Liver (tissue), 9 donors: ENCODE measurements around the gene SMIM28. TPM values are rescaled to one million over a fixed set of nuclear protein-coding genes. Genes with fewer than 3 reads are reported as not detected.

ENCODE experiments used
- DNase-seq: peaks from one replicate; pipeline ENCODE4 v3.0.0-alpha.2; 2017; ENCODE audit warnings: low spot score
- H3K27ac ChIP-seq, 2 donors: one replicate each; pipeline ENCODE4 v1.7.0; 2013; ENCODE audit warnings: inconsistent platforms in 2 of 2, low read length in 2 of 2, control low read depth in 1 of 2, low read depth in 1 of 2, mild to moderate bottlenecking in 1 of 2
- H3K27me3 ChIP-seq, 4 donors: one replicate each; pipeline versions ENCODE4 v1.6.1 to v1.7.0; 2013; ENCODE audit warnings: low read length in 3 of 4, inconsistent platforms in 1 of 4, mild to moderate bottlenecking in 1 of 4, moderate library complexity in 1 of 4; ENCODE audit not compliant: control insufficient read depth in 4 of 4, insufficient read depth in 4 of 4
- H3K36me3 ChIP-seq, 4 donors: one replicate each; pipeline versions ENCODE4 v1.6.1 to v1.7.0; 2013; ENCODE audit warnings: low read length in 3 of 4, mild to moderate bottlenecking in 3 of 4, low read depth in 1 of 4, moderate library complexity in 1 of 4; ENCODE audit not compliant: control insufficient read depth in 4 of 4, insufficient read depth in 3 of 4
- H3K4me1 ChIP-seq, 4 donors: one replicate each; pipeline versions ENCODE4 v1.6.1 to v1.7.0; 2013; ENCODE audit warnings: low read length in 3 of 4, mild to moderate bottlenecking in 3 of 4, moderate library complexity in 1 of 4; ENCODE audit not compliant: control insufficient read depth in 4 of 4, insufficient read depth in 4 of 4
- H3K4me3 ChIP-seq, 3 donors: one replicate each; pipeline versions ENCODE4 v1.6.1 to v1.7.0; 2013; ENCODE audit warnings: low read length in 3 of 3, control low read depth in 1 of 3, low read depth in 1 of 3, mild to moderate bottlenecking in 1 of 3
- H3K9ac ChIP-seq, 2 donors: one replicate each; pipeline ENCODE4 v1.7.0; 2013; ENCODE audit warnings: low read length in 2 of 2, mild to moderate bottlenecking in 2 of 2, moderate library complexity in 2 of 2, control low read depth in 1 of 2, low read depth in 1 of 2
- H3K9me3 ChIP-seq, 4 donors: one replicate each; pipeline versions ENCODE4 v1.6.1 to v1.7.0; 2013; ENCODE audit warnings: low read length in 3 of 4; ENCODE audit not compliant: control insufficient read depth in 4 of 4
- ATF3 ChIP-seq: IDR thresholded peaks from 2 replicates; pipeline ENCODE4 v1.6.1; 2016; ENCODE audit warnings: antibody characterized with exemption
- CTCF ChIP-seq: fragments of 150-350 bp; IDR thresholded peaks from 2 replicates; pipeline ENCODE4 v1.5.1; 2017; ENCODE audit warnings: improper control_type of control experiment, low read depth, low read length; ENCODE audit not compliant: missing input control
- EGR1 ChIP-seq, 2 donors: IDR thresholded peaks; 2 replicates each; pipeline ENCODE4 v1.6.1; 2016 to 2018; ENCODE audit warnings: antibody characterized with exemption in 2 of 2, low read depth in 2 of 2
- FOXA1 ChIP-seq: IDR thresholded peaks from 2 replicates; pipeline ENCODE4 v1.6.1; 2016; ENCODE audit warnings: antibody characterized with exemption
- FOXA2 ChIP-seq: IDR thresholded peaks from 2 replicates; pipeline ENCODE4 v1.6.1; 2016; ENCODE audit warnings: antibody characterized with exemption
- GABPA ChIP-seq, 2 donors: IDR thresholded peaks in 1 of 2; conservative IDR thresholded peaks in 1 of 2; 2 replicates each; pipeline ENCODE4 v1.6.1; 2016; ENCODE audit warnings: antibody characterized with exemption in 2 of 2, mild to moderate bottlenecking in 1 of 2, moderate library complexity in 1 of 2
- HNF4G ChIP-seq: IDR thresholded peaks from 2 replicates; pipeline ENCODE4 v1.6.1; 2016; ENCODE audit warnings: antibody characterized with exemption
- JUND ChIP-seq, 2 donors: IDR thresholded peaks; 2 replicates each; pipeline ENCODE4 v1.6.1; 2016; ENCODE audit warnings: antibody characterized with exemption in 2 of 2
- MAX ChIP-seq: IDR thresholded peaks from 2 replicates; pipeline ENCODE4 v1.6.1; 2016; ENCODE audit warnings: antibody characterized with exemption
- NR2F2 ChIP-seq: IDR thresholded peaks from 2 replicates; pipeline ENCODE4 v1.6.1; 2016; ENCODE audit warnings: antibody characterized with exemption
- RAD21 ChIP-seq, 2 donors: IDR thresholded peaks; 2 replicates each; pipeline ENCODE4 v1.6.1; 2016; ENCODE audit warnings: antibody characterized with exemption in 2 of 2, mild to moderate bottlenecking in 2 of 2
- REST ChIP-seq: IDR thresholded peaks from 2 replicates; pipeline ENCODE4 v1.6.1; 2016; ENCODE audit warnings: antibody characterized with exemption, mild to moderate bottlenecking
- RXRA ChIP-seq, 2 donors: IDR thresholded peaks; 2 replicates each; pipeline ENCODE4 v1.6.1; 2017 to 2018; ENCODE audit warnings: antibody characterized with exemption in 2 of 2, mild to moderate bottlenecking in 1 of 2
- SP1 ChIP-seq: IDR thresholded peaks from 2 replicates; pipeline ENCODE4 v1.6.1; 2018; ENCODE audit warnings: antibody characterized with exemption, mild to moderate bottlenecking
- TAF1 ChIP-seq: conservative IDR thresholded peaks from 2 replicates; pipeline ENCODE4 v1.6.1; 2016; ENCODE audit warnings: antibody characterized with exemption, mild to moderate bottlenecking
- YY1 ChIP-seq: IDR thresholded peaks from 2 replicates; pipeline ENCODE4 v1.6.1; 2016; ENCODE audit warnings: antibody characterized with exemption, mild to moderate bottlenecking
- ZBTB33 ChIP-seq: IDR thresholded peaks from 2 replicates; pipeline ENCODE4 v1.6.1; 2016; ENCODE audit warnings: antibody characterized with exemption
- WGBS: extraction: QIAGEN DNeasy Blood & Tissue Kit; methylation state at CpG from one replicate; pipeline ENCODE4 v1.1.7; 2013; 5-methylcytosine and 5-hydroxymethylcytosine counted together
- polyA plus RNA-seq, 2 donors: library from polyadenylated mRNA; stranded (reverse) in 1 of 2; unstranded in 1 of 2; fragments of 200-250 nt in 1 of 2; fragments of >200 nt in 1 of 2; fragmentation: Nextera tagmentation in 1 of 2; extraction: Ambion mirVana in 1 of 2; gene quantifications; one replicate each; pipeline versions ENCODE4 v1.2.1 to v1.2.3, GENCODE V29; 2013 to 2015
- total RNA-seq, 2 donors: library from RNA; depleted of rRNA; stranded (reverse); fragments of >200 nt; gene quantifications; one replicate each; pipeline ENCODE4 v1.2.3, GENCODE V29; 2014
- donor health status: healthy.
- donor health status: healthy.
- donor health status: healthy.
- donor health status: healthy.
- donor health status: healthy.

SMIM28 gene
- total and polyA plus RNA-seq, 4 donors: not detected

GRCh38 chr6:138404666-138405337, 27.1 kb downstream of the SMIM28 start:
- 4% methylated on average over 35 of the region's 35 CpGs for WGBS
- TF ChIP-seq TAF1: no peak
- peak in 1 of 2 donors; percentile 20 for TF ChIP-seq GABPA (IDR thresholded peaks at IDR 0.05 in 1 of 2, conservative IDR thresholded peaks at IDR 0.05 in 1 of 2)
- no peak for TF ChIP-seq SP1
- peak in 1 of 2 donors; percentile 6 for TF ChIP-seq RXRA (IDR thresholded peaks at IDR 0.05)
- TF ChIP-seq JUND (IDR thresholded peaks at IDR 0.05): no peak
- no peak for TF ChIP-seq ZBTB33
- no peak for TF ChIP-seq RAD21 (IDR thresholded peaks at IDR 0.05)
- TF ChIP-seq NR2F2: no peak
- TF ChIP-seq YY1: peak; percentile 50
- TF ChIP-seq REST: no peak
- no peak for TF ChIP-seq EGR1 (IDR thresholded peaks at IDR 0.05; ENCODE audit: low read depth in 2 of 2)
- TF ChIP-seq ATF3: no peak
- DNase-seq: no peak
- H3K4me1 ChIP-seq: peaks cover 7 to 44% (median 21%) of the 10 kb centered on the region in 4 donors
- no peaks in the 10 kb centered on the region for H3K27me3 ChIP-seq
- H3K4me3 ChIP-seq: peak overlapping the region; percentile 65 to 95 (median 86)
- no peaks in the 10 kb centered on the region for H3K9me3 ChIP-seq
- H3K36me3 ChIP-seq: peaks cover 0 to 17% (median 15%) of the 10 kb centered on the region in 4 donors
- H3K9ac ChIP-seq: peak overlapping the region; percentile 5 to 100
- peak overlapping the region; percentile 83 to 96 for H3K27ac ChIP-seq

GRCh38 chr6:138405816-138406413, 28.2 kb downstream of the SMIM28 start:
- H3K27ac ChIP-seq: peak overlapping the region in 1 of 2 donors; percentile 13
- no peaks in the 10 kb centered on the region for H3K9me3 ChIP-seq
- H3K36me3 ChIP-seq: peaks cover 0 to 21% (median 18%) of the 10 kb centered on the region in 4 donors
- H3K27me3 ChIP-seq: no peaks in the 10 kb centered on the region
- no peak for DNase-seq
- H3K9ac ChIP-seq: no peak overlapping the region
- WGBS: 84% methylated on average over 5 of the region's 5 CpGs
- no peak overlapping the region for H3K4me3 ChIP-seq
- peaks cover 9 to 55% (median 27%) of the 10 kb centered on the region in 4 donors for H3K4me1 ChIP-seq
- TF ChIP-seq MAX (no peak), FOXA2 (no peak), RAD21 (IDR thresholded peaks at IDR 0.05) (no peak), TAF1 (no peak), EGR1 (IDR thresholded peaks at IDR 0.05; ENCODE audit: low read depth in 2 of 2) (no peak), HNF4G (no peak), NR2F2 (no peak), ZBTB33 (no peak), JUND (IDR thresholded peaks at IDR 0.05) (no peak), YY1 (no peak), RXRA (IDR thresholded peaks at IDR 0.05) (no peak), FOXA1 (no peak), CTCF (no peak), SP1 (no peak)
